Retinal pigment epithelial cell (primary cell): ENCODE results near the gene PROM1.

Experiments used
- DNase-seq: peaks from one replicate; pipeline ENCODE4 v3.0.0-alpha.2; 2010; ENCODE audit warnings: low read depth
- H3K4me3 ChIP-seq: 2 replicates; pipeline ENCODE4 v1.5.1; 2011; ENCODE audit warnings: mild to moderate bottlenecking, low read length, control low read depth, moderate library complexity
- TF ChIP-seq, protein P1 (sequence below): conservative IDR thresholded peaks from 2 replicates; pipeline ENCODE4 v1.5.1; 2011; ENCODE audit warnings: low read depth, low read length, control low read depth, inconsistent platforms

Gene PROM1

DNA sequence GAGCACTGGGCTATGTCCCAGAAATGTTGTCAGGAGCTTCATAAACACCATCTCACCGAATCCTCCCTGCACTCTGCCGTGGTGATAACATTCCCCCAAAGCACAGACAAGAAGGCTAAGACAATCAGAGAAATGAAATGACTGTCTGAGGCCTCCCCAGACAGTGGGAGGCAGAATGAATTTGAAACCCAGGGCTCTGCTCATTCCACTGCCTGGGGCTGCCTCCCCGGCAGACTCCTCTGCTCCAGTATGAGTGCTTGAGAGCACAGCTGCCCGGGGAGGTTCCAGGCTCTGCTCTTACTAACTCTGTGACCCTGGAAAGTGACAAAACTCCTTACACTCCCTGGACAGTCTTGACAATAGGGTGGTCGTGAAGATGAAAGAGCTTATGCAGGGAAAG is 154.9 kb downstream of the PROM1 start:
- no peak overlapping the region for H3K4me3 ChIP-seq
- no peak for DNase-seq
- TF ChIP-seq, protein P1, sequence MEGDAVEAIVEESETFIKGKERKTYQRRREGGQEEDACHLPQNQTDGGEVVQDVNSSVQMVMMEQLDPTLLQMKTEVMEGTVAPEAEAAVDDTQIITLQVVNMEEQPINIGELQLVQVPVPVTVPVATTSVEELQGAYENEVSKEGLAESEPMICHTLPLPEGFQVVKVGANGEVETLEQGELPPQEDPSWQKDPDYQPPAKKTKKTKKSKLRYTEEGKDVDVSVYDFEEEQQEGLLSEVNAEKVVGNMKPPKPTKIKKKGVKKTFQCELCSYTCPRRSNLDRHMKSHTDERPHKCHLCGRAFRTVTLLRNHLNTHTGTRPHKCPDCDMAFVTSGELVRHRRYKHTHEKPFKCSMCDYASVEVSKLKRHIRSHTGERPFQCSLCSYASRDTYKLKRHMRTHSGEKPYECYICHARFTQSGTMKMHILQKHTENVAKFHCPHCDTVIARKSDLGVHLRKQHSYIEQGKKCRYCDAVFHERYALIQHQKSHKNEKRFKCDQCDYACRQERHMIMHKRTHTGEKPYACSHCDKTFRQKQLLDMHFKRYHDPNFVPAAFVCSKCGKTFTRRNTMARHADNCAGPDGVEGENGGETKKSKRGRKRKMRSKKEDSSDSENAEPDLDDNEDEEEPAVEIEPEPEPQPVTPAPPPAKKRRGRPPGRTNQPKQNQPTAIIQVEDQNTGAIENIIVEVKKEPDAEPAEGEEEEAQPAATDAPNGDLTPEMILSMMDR, result no peak

DNA sequence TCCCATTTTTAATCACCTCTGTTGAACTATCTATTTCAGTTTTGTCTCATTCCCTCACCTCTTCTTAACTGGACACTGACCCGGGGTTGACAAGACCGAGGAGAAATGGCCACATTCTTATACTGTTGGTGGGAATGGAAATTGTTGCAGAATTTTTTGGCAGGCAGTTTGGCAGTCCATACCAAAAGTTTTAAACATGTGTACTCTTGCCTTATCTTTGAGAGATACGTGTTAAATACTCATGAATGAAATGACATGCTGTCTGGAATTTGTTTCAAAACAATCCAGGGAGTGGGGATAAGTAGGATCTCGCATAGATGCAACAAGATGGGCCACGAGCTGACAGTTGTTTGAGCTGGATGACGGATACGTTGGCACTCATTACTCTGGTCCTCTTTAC is 157.3 kb downstream of the PROM1 start:
- no peak for DNase-seq
- no peak overlapping the region for H3K4me3 ChIP-seq
- TF ChIP-seq, protein P1, result no peak

DNA sequence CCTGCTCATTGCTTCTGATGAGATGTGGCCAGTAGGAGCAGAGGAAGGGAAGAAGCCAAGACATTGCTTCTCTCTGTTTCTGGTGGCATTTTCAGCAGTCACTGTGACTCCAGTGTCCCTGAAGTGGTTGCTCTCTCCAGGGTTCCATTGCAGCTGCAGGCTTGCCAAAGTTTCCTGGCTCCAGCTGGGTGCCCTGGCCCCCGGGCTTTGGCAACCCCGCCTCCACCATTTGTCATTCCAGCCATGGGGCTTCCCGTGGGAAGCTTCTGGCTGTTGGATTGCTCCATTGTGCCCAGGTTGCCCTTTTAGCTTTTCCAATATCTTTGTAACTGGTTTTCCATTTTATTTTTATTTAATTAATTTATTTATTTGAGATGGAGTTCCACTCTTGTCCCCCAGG is 158.0 kb downstream of the PROM1 start:
- no peak overlapping the region for H3K4me3 ChIP-seq
- TF ChIP-seq, protein P1, result no peak
- no peak for DNase-seq

DNA sequence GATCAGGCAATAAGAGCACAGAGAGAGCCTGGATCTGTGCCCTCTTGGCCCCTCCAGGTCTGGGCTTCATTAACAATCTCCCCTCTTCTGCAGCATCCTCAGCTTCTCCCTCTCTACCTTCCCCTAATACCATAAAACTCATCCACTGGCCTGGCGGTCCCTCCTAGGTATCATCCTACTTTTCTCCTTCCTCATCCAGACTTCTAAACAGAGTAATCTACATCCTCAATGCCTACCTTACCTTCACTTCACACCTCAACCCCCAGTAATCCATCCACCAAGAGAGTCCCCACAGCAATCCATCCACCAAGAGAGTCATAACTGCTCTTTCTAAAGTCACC is 162.3 kb downstream of the PROM1 start:
- no peak for DNase-seq
- TF ChIP-seq, protein P1, result no peak
- H3K4me3 ChIP-seq, result no peak overlapping the region

DNA sequence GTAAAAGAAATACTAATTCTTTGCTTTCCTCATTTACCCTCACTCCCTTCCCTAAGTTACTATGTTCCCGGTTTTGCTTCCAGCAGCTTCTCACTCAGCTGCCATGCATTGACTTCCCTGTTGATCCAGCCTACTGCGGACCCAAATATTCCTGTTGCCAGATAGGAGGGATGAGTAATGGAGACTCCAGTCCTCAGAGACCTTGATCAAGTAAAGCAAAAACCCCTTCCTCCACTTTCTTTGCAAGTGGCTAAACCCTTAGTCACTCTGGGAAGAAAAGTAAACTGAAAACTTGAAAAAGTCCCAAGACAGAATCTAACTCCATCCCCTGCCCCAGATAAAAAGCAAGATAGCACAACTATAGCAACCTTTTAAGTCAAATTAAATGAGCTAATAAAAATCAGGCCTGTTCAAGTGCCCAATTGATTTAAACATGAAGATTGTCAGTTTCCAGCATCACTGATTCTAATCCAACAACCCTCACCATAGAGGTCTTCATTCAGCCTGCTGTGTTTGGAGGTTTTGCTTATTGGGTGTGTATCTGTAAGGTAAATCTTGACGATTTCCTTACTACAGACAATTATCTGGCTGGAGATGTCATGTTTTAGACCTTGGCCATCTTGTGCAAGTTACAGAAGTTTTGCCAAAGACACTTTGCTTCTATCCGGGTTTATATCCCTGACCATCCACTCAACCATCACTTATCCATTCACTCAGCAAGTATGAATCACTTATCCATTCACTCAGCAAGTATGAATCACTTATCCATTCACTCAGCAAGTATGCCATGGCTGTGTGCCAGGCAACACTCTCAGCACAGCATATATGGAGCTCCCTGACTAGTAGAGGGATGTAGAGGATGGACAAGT is 162.9 kb downstream of the PROM1 start:
- peak; percentile 92 for DNase-seq
- no peak overlapping the region for H3K4me3 ChIP-seq
- TF ChIP-seq, protein P1, result no peak

DNA sequence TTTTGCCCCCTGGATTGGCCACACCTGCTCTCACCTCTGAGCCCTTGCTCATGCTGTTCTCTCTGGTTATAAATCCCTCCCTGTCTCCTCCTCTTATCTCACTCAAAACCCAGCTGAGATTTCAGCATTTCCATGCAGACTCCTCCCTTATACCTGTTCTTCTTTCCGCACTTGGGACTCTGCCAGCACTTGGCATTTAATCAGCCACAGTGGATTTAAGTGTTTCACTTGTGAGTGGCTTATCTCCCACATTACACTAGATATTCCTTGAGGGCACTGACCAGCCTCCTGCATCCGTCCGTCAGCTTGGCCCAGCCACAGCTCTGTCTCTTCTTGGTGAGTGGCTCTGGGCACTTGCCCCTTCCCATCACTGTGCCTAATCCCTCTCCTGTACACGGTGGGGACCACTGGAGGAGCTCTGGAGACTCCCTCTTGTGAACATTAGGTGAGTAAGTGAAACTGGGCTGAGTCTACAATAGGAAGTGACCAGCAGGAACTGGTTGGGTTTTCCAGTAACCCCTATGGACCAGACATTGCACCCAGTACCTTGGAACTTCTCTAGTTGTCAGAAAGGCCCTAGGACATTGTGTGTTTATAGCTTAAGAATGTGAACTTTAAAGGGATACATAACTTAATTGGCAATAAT is 165.2 kb downstream of the PROM1 start:
- DNase-seq, result no peak
- no peak overlapping the region for H3K4me3 ChIP-seq
- TF ChIP-seq, protein P1, result no peak
